ENCODE results near the gene TP53.
"Not testable (repeated sequence)": the region's sequence is repeated elsewhere in the genome, so short reads cannot be mapped to it uniquely, and the experiment has no call there.

The TP53 gene

GRCh38 chr17:7629939-7630571 lies 57.2 kb downstream of the TP53 start, which contains the start of gene SHBG:
SHBG (plus strand) TSS chr17:7630135; CDS start chr17:7630173, 38 bp downstream.
- Histone ChIP-seq H3K27ac (no peak within 1 kb of the TSS), H3K4me3 (no peak within 1 kb of the TSS)
- no peak for DNase-seq (ENCODE audit: low spot score)
- TF ChIP-seq CTCF (IDR thresholded peaks at IDR 0.05): no peak

DNA sequence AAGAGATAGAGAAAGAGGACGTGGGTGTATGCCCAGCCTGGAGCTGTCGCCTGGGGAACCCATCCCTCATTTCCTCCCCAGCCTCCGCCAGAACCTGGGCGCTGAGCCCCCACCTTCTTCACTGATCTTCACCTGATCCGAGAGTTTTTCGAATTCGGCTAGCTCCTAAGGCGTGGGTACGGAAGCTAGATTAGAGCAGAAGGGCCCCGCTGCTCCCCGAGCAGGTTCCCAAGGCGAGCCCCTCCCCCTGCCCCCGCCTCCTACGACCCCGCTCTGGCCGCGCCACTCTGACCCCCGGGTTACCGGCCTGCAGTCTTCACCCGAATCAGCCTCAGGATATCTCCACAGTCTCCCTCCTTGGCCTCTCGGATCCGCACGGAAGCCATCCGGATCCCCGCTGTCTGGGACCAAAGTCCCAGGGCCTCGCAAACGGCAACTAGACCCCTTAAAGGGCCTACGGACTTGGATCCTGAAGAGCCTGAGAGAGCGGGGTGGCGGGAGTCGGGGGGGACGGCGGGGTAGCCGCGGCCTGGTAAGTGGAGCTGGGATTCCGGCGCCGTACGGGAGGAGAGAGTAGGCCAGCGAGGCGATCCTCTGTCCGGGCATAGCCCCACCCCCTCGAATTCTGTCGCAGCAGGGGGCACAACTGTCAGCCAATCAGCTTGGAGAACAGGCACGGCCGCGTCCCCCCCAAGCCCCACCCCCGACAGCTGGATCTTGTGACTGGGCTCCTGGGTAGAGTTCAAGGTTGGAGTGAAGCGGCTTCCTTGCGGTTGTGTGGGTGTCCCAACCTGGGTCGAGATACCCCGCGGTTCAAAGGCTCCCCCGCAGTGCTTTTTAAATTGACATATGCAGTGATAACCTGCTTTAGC lies 59.8 kb downstream of the TP53 start, which contains the start of gene SAT2:
TSS of gene SAT2 (minus strand) at position 572 of the 872 bp plus-strand sequence. CDS start at position 386, 186 bp downstream.
- TF ChIP-seq CTCF (IDR thresholded peaks at IDR 0.05): no peak
- H3K27ac ChIP-seq: peak within 1 kb of the TSS; percentile 68 to 77
- DNase-seq (ENCODE audit: low spot score): peak; percentile 97
- peak within 1 kb of the TSS; percentile 80 for H3K4me3 ChIP-seq

GRCh38 chr17:7626956-7627249 lies 60.4 kb downstream of the TP53 start:
- peak overlapping the region; percentile 80 for H3K4me3 ChIP-seq
- DNase-seq (ENCODE audit: low spot score): no peak
- no peak for TF ChIP-seq CTCF (IDR thresholded peaks at IDR 0.05)
- H3K27ac ChIP-seq: peak overlapping the region; percentile 68 to 77

- H3K27ac ChIP-seq: peak overlapping the region in 1 of 2 donors; percentile 77
- DNase-seq (ENCODE audit: low spot score): no peak
- no peak for TF ChIP-seq CTCF (IDR thresholded peaks at IDR 0.05)
- peak overlapping the region; percentile 80 for H3K4me3 ChIP-seq
Measured at GRCh38 chr17:7626307-7626706, 61.0 kb downstream of the TP53 start.

DNA sequence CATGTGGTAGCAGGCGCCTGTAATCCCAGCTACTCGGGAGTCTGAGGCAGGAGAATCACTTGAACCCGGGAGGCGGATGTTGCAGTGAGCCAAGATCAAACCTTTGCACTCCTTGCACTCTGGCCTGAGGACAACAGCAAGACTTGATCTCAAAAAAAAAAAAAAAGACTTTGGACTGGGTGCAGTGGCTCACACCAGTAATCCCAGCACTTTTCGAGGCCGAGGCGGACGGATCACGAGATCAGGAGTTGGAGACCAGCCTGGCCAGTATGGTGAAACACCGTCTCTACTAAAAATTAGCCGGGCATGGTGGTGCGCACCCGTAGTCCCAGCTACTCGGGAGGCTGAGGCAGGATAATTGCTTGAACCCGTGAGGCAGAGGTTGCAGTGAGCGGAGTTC lies 61.5 kb downstream of the TP53 start:
- not testable (repeated sequence) for H3K27ac ChIP-seq; H3K4me3 ChIP-seq; DNase-seq (ENCODE audit: low spot score)

DNA sequence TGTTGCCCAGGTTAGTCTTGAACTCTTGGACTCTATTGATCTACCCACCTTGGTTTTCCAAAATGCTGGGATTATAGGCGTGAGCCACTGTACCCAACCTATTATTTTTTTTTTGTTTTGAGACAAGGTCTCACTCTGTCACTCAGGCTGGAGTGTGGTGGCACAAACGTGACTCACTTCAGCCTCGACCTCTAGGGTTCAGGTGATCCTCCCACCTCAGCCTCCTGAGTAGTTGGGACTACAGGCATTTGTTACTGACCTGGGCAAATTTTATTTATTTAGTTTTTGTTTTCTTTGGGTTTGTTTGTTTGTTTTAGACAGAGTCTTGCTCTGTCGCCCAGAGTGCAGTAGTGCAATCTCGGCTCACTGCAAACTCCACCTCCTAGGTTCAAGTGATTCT lies 63.6 kb downstream of the TP53 start:
- H3K27ac ChIP-seq: no peak overlapping the region
- TF ChIP-seq CTCF (IDR thresholded peaks at IDR 0.05): no peak
- no peak overlapping the region for H3K4me3 ChIP-seq
- DNase-seq (ENCODE audit: low spot score): no peak

DNA sequence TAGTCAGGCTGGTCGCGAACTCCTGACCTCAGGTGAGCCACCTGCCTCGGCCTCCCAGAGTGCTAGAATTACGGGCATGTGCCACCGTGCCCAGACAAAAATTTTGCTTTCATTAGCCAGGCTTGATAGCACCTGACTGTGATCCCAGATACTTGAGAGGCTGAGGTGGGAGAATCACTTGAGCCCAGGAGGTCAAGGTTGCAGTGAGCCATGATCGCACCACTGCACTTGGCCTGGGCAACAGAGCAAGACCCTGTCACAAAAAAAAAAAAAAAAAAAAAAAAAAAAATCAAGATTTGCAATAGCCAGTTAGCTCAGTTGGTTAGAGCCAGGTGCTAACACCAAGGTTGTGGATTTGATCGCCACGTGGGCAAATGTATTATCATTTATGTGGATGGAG lies 66.5 kb downstream of the TP53 start:
- TF ChIP-seq CTCF (IDR thresholded peaks at IDR 0.05): no peak
- Histone ChIP-seq H3K4me3 (no peak overlapping the region), H3K27ac (no peak overlapping the region)
- DNase-seq (ENCODE audit: low spot score): no peak

Data from coronary artery (tissue), 2 donors.